Glutamatergic neuron (in vitro differentiated cells): ENCODE results near the gene PROC. TPM values are rescaled to one million over a fixed set of nuclear protein-coding genes. Genes with fewer than 3 reads are reported as not detected.
"Not testable (repeated sequence)": the region's sequence is repeated elsewhere in the genome, so short reads cannot be mapped to it uniquely, and the experiment has no call there.

ENCODE experiments used
- DNase-seq: peaks from one replicate; pipeline ENCODE4 v3.0.0; 2022
- H3K27ac Mint-ChIP-seq: one replicate; pipeline ENCODE4 v1.8.0; 2020; ENCODE audit warnings: mild to moderate bottlenecking, mixed read lengths, inconsistent platforms; ENCODE audit not compliant: unreplicated experiment
- H3K27me3 Mint-ChIP-seq: one replicate; pipeline ENCODE4 v1.8.0; 2020; ENCODE audit warnings: mild to moderate bottlenecking, moderate library complexity, mixed read lengths, inconsistent platforms; ENCODE audit not compliant: unreplicated experiment
- H3K36me3 Mint-ChIP-seq: one replicate; pipeline ENCODE4 v1.8.0; 2020; ENCODE audit warnings: mild to moderate bottlenecking, mixed read lengths, inconsistent platforms; ENCODE audit not compliant: unreplicated experiment
- H3K4me1 Mint-ChIP-seq: one replicate; pipeline ENCODE4 v1.8.0; 2020; ENCODE audit warnings: mild to moderate bottlenecking, low read depth, mixed read lengths, inconsistent platforms; ENCODE audit not compliant: unreplicated experiment
- H3K4me3 Mint-ChIP-seq: one replicate; pipeline ENCODE4 v1.8.0; 2020; ENCODE audit warnings: mild to moderate bottlenecking, mixed read lengths, inconsistent platforms; ENCODE audit not compliant: unreplicated experiment
- H3K9me3 Mint-ChIP-seq: one replicate; pipeline ENCODE4 v1.8.0; 2020; ENCODE audit warnings: mild to moderate bottlenecking, moderate library complexity, mixed read lengths, inconsistent platforms; ENCODE audit not compliant: unreplicated experiment
- total RNA-seq: library from RNA; stranded (reverse); fragmentation: NEBNext Ultra II Directional; extraction: Animal tissue kit (Norgen Biotek cat#: 25700); gene quantifications from one replicate; pipeline ENCODE4 v1.2.1, GENCODE V29; 2021; ENCODE audit not compliant: unreplicated experiment
- TF ChIP-seq, protein P1 (sequence below): fragments of 200-600 bp; sonication (generic); IDR thresholded peaks from one replicate; pipeline ENCODE4 v1.5.0; 2021; ENCODE audit not compliant: partially characterized antibody, unreplicated experiment

PROC gene
- total RNA-seq, 1 donor from 2014 or later = not detected

DNA sequence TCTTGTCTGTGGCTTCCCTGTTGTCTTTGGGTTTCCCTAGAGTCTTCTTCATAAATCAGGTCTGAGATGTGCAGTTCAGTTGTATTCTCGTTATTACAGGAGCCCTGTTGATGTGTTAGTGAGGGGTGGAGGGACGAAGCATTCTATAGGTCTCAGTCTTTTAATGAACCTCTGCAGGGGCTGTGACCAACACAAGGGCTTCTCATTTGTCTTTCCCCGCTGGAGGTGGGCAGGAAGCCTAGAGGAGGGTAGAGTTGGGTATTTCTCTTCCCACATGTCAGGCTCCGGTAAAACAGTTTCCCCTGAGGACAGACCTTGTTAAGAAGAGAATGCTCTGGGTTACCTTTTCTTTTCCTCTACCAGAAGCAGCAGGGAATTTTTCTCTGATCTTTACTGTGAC is 31.2 kb downstream of the PROC start:
- H3K9me3 Mint-ChIP-seq = no peaks in the 10 kb centered on the region
- no peak overlapping the region for H3K27ac Mint-ChIP-seq
- TF ChIP-seq, protein P1, sequence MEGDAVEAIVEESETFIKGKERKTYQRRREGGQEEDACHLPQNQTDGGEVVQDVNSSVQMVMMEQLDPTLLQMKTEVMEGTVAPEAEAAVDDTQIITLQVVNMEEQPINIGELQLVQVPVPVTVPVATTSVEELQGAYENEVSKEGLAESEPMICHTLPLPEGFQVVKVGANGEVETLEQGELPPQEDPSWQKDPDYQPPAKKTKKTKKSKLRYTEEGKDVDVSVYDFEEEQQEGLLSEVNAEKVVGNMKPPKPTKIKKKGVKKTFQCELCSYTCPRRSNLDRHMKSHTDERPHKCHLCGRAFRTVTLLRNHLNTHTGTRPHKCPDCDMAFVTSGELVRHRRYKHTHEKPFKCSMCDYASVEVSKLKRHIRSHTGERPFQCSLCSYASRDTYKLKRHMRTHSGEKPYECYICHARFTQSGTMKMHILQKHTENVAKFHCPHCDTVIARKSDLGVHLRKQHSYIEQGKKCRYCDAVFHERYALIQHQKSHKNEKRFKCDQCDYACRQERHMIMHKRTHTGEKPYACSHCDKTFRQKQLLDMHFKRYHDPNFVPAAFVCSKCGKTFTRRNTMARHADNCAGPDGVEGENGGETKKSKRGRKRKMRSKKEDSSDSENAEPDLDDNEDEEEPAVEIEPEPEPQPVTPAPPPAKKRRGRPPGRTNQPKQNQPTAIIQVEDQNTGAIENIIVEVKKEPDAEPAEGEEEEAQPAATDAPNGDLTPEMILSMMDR = no peak
- H3K4me3 Mint-ChIP-seq = no peak overlapping the region
- no peak for DNase-seq
- H3K36me3 Mint-ChIP-seq = peaks cover 4% of the 10 kb centered on the region
- H3K27me3 Mint-ChIP-seq = no peaks in the 10 kb centered on the region
- H3K4me1 Mint-ChIP-seq = peaks cover 3% of the 10 kb centered on the region

DNA sequence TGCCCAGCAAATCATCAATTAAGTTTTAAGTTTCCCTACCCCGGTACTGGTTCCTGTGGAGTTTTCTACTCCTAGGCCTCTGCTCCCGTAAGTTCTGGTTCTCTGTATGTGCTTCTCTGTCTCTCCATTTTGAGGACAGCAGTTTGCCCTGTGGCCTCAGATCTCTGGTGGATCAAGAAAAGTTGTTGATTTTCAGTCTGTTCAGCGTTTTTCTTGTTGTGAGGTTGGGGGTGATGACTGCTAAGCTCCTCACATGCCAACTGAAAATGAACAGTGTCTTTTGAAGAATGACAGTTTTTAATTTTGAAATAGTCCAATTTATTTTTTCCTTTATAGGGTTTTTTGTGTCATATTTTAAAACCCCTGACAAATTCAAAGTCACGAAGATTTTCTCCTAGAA is 31.7 kb downstream of the PROC start:
- Mint-ChIP-seq H3K4me3 (no peak overlapping the region), H3K27me3 (no peaks in the 10 kb centered on the region), H3K36me3 (peaks cover 3% of the 10 kb centered on the region), H3K9me3 (no peaks in the 10 kb centered on the region), H3K27ac (no peak overlapping the region), H3K4me1 (peaks cover 3% of the 10 kb centered on the region)
- TF ChIP-seq, protein P1 = no peak
- DNase-seq = no peak

DNA sequence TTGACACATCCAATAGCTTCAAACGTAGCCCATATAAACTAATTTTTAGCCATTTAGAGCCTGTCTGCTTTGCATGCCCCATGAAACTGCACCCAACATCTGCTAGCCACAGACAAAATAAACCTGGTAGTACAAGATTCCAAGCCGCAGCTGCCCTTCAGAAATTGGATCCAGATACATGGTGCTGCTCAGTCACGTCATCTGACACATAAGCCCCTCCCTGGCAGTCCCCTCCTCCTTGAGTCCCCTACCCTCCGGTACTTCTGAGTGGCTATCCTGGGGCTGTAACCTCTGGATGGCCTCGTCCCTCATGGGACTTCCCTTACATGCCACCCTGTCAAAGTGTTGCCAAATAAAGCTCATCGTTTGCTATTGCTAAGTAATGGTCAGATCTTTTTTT is 33.8 kb downstream of the PROC start:
- H3K4me3 Mint-ChIP-seq = no peak overlapping the region
- no peaks in the 10 kb centered on the region for H3K36me3 Mint-ChIP-seq
- DNase-seq = no peak
- no peak overlapping the region for H3K27ac Mint-ChIP-seq
- TF ChIP-seq, protein P1 = no peak
- H3K9me3 Mint-ChIP-seq = no peaks in the 10 kb centered on the region
- H3K4me1 Mint-ChIP-seq = peaks cover 7% of the 10 kb centered on the region
- H3K27me3 Mint-ChIP-seq = peaks cover 2% of the 10 kb centered on the region

DNA sequence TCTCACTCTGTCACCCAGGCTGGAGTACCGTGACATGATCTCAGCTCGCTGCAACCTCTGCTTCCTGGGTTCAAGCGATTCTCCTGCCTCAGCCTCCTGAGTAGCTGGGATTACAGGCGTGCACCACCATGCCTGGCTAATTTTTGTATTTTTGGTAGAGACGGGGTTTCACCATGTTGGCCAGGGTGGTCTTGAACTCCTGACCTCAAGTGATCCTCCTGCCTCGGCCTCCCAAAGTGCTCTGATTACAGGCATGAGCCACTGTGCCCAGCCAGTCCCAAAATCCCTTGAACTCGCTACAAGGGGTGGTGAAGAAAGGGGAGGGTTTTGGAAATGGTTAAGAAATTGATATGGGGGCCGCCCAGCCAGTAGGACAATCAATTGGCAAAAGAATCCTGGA is 34.2 kb downstream of the PROC start:
- not testable (repeated sequence) for DNase-seq, H3K4me3 Mint-ChIP-seq, H3K9me3 Mint-ChIP-seq, H3K27me3 Mint-ChIP-seq, H3K36me3 Mint-ChIP-seq, H3K4me1 Mint-ChIP-seq, H3K27ac Mint-ChIP-seq

DNA sequence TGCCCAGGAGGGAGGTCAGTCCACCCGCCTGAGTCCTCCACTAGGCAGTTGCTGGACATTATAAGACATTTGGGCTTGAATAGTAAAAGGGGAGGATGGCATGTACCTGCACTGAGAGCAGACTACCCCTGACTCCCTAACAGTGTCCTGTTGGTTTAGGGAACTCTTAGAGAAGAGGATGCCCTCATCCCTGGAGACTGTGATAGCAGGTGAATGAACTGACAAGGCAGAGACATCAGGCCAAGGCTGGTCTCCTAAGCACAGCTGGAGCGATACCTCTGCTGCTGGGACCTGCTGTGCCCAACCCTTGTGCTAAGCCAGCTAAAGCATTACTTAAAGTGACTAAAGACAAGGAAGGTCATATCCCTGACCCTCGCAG is 34.8 kb downstream of the PROC start:
- H3K4me1 Mint-ChIP-seq = peaks cover 7% of the 10 kb centered on the region
- no peak overlapping the region for H3K4me3 Mint-ChIP-seq
- TF ChIP-seq, protein P1 = no peak
- peaks cover 2% of the 10 kb centered on the region for H3K27me3 Mint-ChIP-seq
- DNase-seq = no peak
- no peaks in the 10 kb centered on the region for H3K9me3 Mint-ChIP-seq
- no peak overlapping the region for H3K27ac Mint-ChIP-seq
- no peaks in the 10 kb centered on the region for H3K36me3 Mint-ChIP-seq
